ENCODE measurements around the gene ZBTB16.

The ZBTB16 gene

DNA sequence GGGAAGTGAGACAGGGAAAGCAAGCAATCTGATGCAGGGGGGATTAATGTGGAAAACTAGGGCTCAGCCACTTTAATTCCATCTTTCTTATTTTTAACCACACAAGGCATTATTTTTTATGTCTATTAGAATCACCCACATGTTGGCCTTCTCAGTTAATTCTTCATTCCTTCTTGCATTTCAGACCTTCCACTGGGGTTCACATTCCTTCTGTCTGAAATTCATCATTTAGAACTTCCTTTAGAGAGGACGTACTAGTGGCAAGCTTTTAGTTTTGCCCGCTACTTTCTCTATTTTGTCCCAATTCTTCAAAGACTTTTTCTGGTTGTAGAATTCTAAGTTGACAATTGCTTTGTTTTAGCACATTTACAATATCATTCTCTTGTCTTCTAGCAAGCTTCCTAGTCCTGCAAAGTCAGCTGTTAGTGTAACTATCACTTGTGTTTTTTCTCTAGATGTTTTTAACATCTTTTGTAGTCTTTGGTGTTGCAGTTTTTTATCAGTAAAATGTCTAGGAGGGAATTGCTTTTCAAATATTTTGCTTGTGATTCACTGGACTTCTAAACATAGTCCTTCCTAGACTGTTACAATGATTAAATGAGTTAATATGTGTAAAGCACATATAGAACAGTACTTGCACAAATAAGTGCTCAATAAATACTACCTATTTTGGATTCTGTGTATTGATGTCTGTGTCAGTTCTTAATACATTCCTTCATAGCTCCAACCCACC lies 231.2 kb downstream of the ZBTB16 start:
- no peak for DNase-seq

GRCh38 chr11:114291381-114291780 lies 231.9 kb downstream of the ZBTB16 start:
- no peak for DNase-seq

GRCh38 chr11:114291842-114292680 lies 232.6 kb downstream of the ZBTB16 start:
- no peak for DNase-seq

- DNase-seq: no peak
Measured at GRCh38 chr11:114293201-114293711, 233.7 kb downstream of the ZBTB16 start.

DNA sequence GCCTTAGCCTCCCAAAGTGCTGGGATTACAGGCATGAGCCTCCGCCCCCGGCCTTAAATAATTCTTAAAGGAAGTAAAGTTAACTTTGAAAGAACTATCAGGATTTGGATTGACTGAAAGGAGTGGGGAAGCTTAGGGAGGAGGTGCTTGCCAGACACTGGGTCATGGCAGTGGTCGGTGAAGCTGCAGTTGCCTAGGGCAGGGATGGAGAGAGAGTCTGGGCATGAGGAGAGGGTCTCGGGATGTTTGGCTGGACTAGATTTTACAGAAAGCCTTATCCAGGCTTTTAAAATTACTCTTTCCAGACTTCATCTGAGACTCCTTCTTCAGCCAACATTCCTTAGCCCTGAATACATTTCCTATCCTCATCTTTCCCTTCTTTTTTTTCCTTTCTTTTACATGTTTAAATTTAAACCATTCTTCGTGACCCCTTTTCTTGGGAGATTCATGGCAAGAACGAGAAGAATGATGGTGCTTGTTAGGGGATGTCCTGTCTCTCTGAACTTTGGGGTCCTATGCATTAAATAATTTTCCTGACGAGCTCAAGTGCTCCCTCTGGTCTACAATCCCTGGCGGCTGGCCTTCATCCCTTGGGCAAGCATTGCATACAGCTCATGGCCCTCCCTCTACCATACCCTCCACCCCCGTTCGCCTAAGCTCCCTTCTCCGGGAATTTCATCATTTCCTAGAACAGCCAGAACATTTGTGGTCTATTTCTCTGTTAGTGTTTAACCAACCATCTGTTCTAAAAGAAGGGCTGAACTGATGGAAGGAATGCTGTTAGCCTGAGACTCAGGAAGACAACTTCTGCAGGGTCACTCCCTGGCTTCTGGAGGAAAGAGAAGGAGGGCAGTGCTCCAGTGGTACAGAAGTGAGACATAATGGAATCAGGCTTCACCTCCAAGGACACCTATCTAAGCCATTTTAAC lies 236.4 kb downstream of the ZBTB16 start, which contains the start of gene NNMT:
NNMT (plus strand) TSS at position 724 of the 929 bp plus-strand sequence; CDS start at position 882, 158 bp downstream.
- no peak for DNase-seq

DNA sequence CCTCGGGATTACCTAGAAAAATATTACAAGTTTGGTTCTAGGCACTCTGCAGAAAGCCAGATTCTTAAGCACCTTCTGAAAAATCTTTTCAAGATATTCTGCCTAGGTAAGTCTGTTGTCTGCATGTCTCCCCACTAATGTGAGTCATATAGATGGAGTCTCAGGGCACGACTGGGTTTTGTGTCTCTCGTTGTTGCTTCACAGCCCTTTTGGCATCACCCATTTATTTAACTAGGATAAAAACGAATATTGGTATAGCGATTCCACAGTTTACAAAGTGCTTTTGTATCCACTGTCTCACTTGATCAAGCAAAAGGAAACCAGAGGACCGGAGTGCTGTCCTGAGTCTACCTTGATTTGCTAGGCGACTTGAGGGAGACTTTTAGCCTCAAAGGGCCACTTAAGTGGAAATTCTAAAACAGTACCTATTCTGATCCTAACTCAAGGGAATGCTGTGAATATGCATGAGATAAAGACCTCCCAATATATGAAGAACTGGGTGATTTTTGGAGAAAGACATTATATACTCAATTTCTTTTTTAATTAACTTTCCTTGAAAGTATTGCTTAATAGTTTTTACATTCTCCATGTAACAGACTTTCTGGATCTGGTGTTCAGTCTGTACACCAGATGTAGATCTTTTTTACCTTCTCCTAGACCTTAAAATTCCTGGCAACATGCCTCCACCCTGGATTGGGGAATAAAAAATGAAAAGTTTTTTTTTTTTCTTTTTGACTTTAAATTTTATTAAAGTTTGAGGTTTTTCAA lies 237.3 kb downstream of the ZBTB16 start:
- DNase-seq: no peak

DNA sequence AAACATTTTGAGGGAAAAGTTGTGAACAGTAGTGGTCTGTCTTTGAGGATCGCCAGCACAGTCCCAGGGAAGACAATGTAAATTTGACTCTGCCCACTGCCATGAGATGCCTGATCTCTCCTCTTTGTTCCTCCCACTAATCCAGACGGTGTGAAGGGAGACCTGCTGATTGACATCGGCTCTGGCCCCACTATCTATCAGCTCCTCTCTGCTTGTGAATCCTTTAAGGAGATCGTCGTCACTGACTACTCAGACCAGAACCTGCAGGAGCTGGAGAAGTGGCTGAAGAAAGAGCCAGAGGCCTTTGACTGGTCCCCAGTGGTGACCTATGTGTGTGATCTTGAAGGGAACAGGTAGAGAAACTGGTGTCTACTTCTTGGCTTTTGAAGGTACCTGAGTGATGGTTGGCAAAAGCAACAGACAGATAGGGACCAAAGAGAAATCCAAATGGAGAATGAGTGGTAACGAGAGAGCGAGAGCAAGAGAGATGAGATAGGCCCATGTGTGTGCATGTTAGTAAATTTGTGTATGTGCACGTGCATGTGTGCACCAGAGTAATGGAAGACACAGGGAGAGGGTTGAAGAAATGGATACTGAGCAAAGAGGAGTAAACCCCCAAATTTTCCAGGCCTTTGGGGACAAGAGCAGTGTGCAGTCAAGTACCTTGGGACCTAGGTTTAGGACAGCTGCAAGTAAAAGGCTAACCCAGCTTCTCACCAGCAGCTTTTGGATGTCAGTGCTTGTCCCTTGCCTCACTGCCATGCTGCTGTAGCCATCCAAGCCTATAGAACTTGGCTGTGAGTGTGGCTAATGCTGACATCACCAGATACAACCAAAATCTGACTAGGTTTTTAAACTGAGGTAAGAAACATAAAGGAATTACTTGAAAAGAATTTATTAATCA lies 238.5 kb downstream of the ZBTB16 start:
- DNase-seq: no peak

DNA sequence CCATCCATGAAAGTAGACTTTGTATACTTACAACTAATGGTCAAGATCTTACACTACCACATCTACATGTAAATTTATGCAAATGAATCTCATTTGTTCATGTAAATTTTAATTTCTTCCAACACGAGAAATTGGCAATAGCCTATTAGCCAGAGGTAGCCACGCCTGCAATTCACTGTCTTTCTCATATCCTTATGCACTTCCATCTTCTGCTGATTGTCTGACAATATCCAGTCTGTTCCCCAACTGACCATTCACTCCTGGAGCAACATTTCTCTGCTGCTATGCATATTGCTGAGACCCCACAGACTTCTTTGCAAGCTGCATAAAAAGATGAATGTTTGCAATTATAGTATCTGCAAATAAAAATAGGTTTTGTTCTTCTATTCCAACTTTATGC lies 239.2 kb downstream of the ZBTB16 start:
- no peak for DNase-seq

All from activated effector memory CD4-positive, alpha-beta T cell treated with Interleukin-2 at 50 U/mL for 16 hours (primary cell).